Left renal cortex interstitium (tissue), 4 donors: ENCODE results near the gene PLEKHG4. TPM values are rescaled to one million over a fixed set of nuclear protein-coding genes. Genes with fewer than 3 reads are reported as not detected.
A peak's percentile ranks its signal among the peaks of the same experiment; 100 is the strongest.

Source experiments
- DNase-seq, 4 donors: peaks; one replicate each; pipeline ENCODE4 v3.0.0-alpha.2; 2013; ENCODE audit warnings: low read depth in 4 of 4, low spot score in 2 of 4, missing footprints in 1 of 4
- polyA plus RNA-seq, 4 donors: library from polyadenylated mRNA; unstranded; fragments of 120-200 nt; gene quantifications; one replicate each; pipeline ENCODE4 v1.2.1, GENCODE V29; 2013; ENCODE audit not compliant: insufficient read length in 4 of 4

PLEKHG4 gene
- 10 to 100 TPM; 10.4 to 22.6 (median 15.2) TPM for polyA plus RNA-seq

- DNase-seq = peak in 3 of 4 donors; percentile 40 to 70 (median 57)
Observed at GRCh38 chr16:67279296-67280089, at the start of gene PLEKHG4. PLEKHG4 (plus strand) TSS chr16:67279532; CDS start chr16:67280045, 513 bp downstream.

GRCh38 chr16:67229906-67230808, 49.2 kb upstream of the PLEKHG4 start:
- no peak for DNase-seq

GRCh38 chr16:67230809-67231660, 48.3 kb upstream of the PLEKHG4 start:
- no peak for DNase-seq

GRCh38 chr16:67233596-67233995, 45.7 kb upstream of the PLEKHG4 start:
- no peak for DNase-seq

DNA sequence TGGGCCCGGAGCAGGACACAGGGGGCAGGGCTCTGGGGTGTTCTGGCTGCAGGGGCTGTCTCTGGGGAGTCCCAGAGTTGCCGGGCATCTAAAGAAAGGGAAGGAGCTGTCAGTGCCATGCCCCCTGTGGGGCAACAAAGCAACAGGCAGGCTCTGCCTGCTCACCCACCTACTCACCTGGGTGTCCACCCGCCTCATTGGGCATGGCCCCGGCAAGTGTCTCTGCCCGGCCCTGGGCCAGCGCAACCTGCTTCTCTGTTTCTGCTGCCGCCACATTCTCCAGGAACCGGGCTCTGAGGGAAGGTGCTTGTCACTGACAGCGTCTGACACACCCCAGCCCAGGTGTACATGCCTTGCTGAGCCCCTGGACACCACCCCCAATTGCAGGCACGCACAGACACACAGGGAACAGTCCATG, 45.1 kb upstream of the PLEKHG4 start:
- no peak for DNase-seq

DNA sequence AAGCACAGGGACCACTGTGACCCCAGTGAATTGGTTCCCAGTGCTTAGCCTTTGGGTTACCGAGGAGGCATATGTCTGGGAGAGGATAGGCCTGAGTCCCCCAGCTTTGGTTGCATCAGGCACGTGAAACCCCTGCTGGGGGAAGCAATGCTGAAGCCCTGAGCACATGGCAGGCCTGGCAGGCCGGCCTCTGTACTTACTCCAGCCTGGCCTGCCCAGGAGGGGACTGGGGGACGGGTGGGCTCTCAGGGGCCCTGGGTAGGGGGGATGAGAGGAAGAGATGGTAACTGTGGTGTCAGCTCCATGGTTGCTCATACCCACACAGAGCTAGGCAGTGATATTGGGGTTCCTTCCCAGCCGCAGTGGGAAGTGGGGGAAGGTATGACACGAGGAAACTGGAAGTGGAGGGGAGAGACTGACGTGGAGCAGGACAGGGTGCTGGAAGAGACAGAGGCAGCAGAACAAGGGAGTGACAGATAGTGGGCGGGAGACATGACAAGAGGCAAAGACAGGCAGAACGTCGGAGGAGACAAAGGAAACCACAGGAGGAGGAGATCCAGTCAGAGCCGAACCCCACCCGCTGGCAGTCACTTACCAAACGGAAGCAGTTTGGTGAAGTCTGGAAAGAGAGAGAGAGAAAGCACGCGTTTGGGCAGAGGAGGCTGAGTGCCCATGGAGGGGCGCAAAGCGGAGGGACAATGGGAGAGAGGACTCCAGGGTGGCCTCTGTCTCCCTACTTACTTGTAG, 43.3 kb upstream of the PLEKHG4 start:
- DNase-seq = no peak

- no peak for DNase-seq
Observed at GRCh38 chr16:67236563-67237395, 42.6 kb upstream of the PLEKHG4 start.

DNA sequence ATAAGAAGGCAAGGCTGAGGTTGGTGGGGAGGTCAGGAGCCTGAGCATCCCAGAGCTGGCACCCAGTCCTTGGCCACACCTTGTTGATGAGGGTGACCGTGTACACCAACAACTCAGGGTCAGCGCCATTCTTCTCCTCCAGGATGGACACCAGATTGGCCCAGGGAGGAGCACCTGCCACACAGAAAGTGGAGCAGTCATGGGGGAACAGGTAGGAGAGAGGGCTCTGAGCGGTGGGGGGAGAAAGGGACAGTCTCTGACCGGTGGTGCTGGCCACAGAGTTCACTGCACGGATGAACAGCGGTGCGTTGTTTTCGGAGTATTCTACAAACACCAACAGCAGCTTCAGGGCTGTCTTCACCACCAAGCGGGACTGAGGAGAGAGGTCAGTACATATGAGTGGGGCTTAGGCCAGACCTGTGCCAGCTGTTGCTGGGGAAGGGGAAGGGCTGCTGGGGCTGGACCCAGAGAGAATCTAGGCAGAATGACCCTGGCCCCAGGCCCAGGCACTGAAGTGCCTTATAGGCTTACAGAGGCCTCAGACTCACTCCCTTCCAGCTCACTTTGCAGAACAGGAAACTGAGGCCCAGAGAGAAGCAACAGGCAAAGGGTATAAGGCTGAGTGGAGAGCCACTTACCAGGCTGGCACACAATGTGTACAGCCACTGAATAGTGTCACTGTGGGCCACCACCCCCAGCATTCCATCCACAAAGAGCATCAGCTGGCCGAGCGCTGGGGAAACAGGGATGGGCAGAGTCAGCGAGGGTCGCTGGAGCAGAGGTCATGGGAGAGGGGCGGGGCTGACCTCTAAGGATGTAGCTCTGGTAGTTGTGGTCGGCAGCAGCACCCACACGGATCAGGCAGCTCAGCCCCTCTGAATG, 41.7 kb upstream of the PLEKHG4 start:
- DNase-seq = no peak

DNA sequence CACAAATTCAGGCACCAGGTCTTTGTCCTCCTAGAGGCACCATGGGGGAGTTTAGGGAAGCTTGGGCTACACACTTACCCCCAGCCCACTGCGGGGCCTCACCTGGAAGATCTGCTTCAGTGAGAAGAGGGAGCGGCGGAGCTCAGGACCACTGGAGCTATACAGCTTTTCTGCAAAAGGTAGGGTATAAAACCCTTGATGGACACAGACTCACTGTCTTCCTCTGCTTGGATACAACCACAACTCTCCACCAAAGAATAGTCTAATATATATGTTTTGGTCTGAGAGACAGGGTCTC, 41.1 kb upstream of the PLEKHG4 start:
- DNase-seq = no peak

- DNase-seq = no peak
Observed at GRCh38 chr16:67238806-67239470, 40.4 kb upstream of the PLEKHG4 start.

GRCh38 chr16:67240506-67240905, 38.8 kb upstream of the PLEKHG4 start:
- no peak for DNase-seq

DNA sequence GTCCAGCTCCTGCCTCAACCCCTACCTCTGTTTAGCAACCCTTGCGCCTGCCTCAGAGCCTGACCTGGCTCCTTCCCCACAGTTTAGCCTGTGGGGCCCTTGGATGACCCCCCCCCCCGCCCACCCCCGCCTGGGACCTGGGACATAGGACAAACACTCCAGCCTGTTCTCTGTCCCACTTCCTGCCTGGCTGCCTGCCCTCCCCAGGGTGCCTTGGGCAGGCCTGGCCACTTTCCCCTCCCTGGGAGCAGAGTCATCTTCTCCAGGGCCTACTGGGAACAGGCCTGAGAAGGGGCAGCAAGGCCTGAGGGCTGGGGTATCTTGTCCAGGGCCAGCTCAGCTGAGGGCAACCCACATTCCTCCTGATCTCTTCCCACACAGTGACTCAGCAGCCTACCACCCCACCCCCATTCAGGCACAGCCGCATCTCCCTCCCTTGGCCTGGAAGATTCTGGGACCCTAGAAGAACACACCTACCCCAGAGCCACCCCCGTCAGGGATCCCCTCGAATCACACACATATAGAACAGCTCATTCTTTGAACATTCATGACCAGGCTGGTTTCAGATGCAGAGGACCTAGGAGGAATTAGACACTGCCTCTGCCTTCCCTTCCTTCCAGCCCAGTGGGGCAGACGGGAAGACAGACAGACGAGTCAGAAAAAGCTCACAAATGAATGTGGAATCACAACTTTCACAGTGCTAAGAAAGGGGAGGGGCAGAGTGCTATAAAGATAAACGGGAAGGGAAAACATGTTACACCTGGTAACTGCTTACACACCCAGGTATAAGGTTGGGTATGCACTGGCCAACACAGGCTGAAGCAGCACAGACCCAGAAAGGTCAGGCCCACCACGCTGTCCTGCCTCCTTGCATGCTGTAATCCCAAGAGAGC, 38.1 kb upstream of the PLEKHG4 start:
- no peak for DNase-seq

DNA sequence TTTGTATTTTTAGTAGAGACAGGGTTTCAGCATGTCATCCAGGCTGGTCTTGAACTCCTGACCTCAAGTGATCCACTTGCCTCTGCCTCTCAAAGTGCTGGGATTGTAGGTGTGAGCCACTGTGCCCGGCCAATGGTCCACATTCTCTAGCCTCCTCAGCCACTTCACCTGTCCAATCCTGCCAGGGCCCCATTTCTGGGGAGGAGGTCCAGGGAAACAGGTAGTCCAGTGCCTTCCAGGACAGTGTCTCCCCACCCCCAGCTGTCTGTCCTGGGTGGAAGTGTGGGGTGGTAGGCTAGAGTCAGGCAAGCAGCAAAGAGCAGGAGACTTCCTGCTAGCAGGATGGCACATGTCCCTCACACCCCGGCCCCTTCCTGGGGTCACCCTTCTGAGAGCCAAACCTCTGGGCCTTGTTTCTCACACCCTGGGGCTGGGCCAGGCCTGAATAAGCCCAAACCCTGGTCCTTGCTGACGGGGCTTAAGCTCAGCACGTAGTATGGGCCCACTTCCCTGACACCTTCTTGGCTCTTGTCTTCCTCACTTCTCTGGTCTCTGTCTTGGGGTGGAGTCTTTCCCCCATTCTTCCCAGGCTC, 37.1 kb upstream of the PLEKHG4 start:
- DNase-seq = no peak

DNA sequence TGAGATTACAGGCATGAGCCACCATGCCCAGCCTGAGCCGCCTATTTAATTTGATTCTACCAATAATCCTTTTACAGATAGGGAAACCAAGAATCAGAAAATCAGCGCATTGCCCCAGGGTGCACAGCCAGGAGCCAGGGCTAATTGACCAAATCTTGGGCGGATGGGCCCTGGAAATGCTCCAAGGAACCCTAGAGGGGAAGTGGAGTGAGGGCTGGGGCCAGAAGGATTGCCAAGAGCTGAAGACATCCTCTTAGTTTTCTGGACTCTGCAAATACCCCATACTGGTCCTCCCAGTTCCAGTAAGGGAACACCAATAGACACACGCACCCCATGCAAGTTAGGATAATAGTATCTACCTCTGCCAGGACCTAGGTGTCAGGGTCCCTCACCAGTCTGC, 35.9 kb upstream of the PLEKHG4 start:
- no peak for DNase-seq

DNA sequence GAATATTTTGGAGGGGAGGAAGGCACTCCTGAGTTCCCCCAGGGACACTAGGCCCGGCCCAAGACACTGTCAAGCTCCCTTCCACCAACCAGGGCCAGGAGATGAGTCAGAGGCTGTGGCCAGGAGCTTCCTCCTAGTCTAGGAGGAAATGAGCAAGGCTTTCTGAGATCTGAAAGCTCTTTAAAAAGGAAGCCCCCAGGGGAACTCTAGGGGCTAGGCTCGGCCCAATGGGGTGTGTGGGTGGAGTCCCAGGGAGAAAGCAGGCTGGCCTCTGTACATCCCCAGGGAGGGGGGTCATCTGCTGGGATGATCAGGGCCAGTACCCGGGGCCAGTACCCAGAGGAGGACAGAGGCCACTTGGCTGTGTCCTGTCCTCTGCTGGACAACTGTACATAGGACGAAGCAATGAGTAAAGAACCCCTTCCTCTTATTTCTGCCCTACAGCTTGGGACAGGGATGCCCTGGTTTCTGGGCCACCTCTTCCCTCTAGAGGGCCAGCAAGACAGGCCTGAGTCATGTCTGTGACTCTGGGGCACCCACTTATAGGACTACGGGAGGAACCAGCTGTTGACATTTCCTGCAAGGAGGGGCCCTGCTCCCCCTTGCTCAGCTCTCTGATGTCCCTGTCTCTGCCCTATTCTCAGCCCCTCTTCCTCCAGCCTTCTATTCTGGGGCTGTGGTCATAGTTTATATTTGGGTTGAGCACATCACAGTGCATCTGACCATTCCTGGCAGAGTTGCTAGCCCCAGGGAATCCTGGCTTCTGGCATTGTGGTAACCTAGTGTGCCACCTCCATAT, 34.7 kb upstream of the PLEKHG4 start:
- no peak for DNase-seq
